GM19468 (cell line): ENCODE data around the gene CRABP1.

Experiments
- ATAC-seq: cut with Tn5 transposase; IDR thresholded peaks from one replicate; pipeline ENCODE4 v1.9.1; 2021; ENCODE audit warnings: mild to moderate bottlenecking, moderate library complexity, moderate number of reproducible peaks; ENCODE audit not compliant: unreplicated experiment; ENCODE audit errors: extremely low read depth

Gene CRABP1

DNA sequence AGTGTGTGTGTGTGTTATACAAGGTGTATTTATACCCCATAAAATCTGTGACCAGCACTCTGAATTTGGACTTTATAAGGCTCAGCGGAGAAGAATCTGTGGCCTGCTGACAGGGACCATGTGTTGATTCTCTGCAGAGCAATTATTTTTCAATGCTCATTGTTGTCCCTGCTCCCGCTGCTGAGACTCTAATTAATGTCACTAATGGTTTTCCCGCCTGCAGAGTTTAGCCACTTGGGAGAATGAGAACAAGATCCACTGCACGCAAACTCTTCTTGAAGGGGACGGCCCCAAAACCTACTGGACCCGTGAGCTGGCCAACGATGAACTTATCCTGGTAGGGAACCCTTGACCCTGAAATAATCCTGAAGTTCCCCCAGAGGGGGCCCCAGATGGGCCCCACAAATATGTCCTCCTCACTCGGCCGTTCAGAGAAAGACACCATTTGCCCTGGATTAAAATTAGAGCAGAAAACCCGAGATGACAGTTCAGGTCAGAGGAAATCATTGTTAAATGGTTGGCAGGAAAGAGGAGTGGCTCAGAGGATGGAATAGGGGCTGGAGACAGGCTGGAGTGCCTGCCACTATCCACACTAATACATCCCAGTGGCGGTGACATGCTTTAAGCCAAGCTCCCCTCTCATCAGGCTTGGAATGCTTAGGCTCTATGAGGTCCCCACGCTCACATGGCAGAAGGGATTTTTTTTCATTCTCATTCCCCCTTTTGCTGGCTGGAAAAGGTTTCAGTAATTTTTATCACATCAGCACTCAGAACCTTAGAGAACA lies 3.3 kb downstream of the CRABP1 start:
- ATAC-seq = no peak

DNA sequence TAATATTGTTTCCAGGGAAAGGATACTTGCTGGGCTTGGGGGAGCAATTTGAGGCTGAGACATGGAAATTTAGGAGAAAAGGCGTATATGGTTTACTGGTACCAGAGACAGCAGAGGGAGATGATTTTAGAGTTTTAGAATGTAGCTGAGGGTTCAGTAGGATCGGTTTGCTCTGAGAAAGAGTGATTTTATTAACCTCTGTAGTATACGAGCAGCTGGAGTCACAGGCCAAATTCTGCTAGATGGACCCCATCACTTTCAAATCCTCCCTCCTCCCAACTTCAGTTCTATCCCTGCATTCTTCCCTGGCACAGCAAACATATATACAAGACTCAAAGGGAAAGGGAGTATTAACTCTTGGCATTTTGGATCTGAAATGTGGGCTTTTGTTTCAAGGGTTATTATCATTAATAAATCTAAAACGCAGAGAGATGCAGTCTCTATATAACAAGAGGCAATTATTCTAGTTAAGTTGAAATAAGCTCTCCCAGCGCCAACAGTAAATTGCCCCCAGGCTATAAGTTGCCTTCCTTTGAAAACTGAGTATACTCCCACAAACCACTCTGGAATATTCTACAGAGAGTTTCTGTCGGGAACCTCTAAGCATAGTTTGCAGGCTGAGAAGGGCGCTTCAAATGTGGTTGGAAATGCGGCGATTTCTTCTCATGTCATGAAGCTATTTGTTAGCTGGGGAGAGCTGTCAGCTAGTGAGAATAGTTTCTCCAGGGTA lies 5.4 kb downstream of the CRABP1 start:
- ATAC-seq = no peak

DNA sequence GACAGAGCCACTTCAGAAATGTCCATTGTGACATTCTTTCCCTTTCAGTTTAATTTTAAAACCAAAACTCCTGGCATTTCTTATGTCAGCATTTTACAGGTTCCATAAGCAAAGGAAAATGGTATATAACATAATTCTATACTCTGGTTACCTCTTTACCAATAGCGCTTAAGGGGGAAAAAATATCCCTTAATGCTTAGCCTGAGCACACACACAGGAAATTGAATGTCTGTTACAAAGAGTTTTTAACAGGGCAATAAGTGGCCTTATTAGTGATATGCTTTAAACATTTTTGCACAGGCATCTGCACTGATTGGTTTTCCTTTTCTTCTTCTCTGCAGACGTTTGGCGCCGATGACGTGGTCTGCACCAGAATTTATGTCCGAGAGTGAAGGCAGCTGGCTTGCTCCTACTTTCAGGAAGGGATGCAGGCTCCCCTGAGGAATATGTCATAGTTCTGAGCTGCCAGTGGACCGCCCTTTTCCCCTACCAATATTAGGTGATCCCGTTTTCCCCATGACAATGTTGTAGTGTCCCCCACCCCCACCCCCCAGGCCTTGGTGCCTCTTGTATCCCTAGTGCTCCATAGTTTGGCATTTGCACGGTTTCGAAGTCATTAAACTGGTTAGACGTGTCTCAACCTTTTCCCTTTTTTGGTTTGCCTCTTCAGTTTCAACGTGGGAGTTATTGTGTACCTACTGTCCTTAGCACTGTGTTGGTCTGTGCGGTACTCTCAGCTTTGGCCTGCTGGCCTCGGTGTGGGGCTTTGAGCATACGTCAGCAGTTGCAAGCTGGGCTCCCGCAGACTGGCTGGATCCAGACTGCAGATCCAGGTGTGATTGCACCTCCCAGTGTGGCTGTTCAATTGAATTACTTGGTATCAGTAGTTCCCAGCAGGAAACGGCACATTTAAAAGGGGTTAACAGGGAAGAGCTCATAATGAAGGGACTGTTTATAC lies 7.7 kb downstream of the CRABP1 start:
- no peak for ATAC-seq

DNA sequence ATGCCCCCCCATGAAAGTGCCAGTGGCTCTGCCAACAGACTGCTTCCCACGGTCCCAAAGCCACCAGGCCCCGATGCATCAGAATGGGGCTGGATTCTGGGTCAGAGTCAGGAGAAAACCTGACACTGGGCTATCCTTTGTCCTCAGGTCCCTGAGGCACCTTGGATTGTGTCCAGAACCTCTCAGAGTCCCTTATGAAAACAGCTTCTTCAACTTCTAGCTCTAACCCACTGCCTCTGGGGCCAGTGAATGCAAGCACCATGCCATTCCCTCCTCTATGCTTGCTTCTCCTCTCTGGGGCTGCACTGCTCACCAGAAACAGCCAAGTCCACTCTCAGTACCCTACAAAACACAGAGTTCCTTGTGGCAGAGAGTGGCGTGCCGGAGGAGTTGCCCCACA lies 9.9 kb downstream of the CRABP1 start:
- ATAC-seq = no peak

DNA sequence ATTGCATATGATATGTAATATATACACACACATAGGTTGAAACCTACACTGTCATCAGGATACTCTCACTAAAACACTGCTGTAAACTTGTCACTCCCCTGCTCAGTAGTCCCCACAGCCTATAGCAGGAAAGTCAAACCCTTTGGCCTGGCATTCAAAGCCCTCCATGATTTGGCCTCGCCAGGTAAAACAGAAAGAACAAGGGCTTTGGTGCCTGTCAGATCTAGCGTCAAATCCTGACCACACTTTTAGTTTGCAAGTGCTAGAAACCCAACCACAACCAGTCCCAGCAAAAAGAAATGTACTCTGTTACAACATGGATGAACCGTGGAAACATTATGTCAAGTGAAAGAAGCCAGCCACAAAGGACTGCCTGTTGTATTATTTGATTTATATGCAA lies 11.4 kb downstream of the CRABP1 start:
- no peak for ATAC-seq

DNA sequence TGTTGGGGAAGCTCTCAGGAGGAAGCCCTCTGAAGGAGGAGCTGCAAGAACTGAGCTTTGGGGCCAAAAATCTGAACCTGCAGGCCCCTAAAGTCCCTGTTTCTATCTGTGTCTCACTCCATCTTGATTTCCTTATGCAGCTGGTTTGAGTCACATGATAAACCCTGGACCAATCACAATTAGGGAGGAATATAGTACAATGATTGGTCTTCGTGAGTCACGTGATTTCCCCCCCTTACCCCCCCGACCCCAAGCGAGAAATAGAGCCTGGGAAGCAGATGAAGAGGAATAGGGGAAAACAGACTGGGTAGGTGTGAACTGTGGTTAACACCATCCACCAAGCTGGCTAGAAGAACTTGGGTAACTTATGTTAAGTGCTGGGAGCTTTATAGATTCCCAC lies 12.9 kb downstream of the CRABP1 start:
- no peak for ATAC-seq

DNA sequence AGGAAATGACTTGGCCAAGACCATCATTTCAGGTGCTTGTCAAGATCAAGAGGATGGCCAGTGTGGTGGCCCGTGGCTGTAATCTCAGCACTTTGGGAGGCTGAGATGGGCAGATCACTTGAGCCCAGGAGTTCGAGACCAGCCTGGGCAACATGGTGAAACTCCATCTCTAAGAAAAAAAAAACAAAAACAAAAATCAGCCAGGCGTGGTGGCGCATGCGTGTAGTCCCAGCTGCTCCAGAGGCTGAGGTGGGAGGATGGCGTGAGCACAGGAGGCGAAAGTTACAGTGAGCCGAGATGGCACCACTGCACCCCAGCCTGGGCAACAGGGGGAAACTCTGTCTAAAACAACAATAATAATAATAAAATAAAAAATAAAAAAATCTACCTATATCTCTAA lies 15.0 kb downstream of the CRABP1 start:
- no peak for ATAC-seq

DNA sequence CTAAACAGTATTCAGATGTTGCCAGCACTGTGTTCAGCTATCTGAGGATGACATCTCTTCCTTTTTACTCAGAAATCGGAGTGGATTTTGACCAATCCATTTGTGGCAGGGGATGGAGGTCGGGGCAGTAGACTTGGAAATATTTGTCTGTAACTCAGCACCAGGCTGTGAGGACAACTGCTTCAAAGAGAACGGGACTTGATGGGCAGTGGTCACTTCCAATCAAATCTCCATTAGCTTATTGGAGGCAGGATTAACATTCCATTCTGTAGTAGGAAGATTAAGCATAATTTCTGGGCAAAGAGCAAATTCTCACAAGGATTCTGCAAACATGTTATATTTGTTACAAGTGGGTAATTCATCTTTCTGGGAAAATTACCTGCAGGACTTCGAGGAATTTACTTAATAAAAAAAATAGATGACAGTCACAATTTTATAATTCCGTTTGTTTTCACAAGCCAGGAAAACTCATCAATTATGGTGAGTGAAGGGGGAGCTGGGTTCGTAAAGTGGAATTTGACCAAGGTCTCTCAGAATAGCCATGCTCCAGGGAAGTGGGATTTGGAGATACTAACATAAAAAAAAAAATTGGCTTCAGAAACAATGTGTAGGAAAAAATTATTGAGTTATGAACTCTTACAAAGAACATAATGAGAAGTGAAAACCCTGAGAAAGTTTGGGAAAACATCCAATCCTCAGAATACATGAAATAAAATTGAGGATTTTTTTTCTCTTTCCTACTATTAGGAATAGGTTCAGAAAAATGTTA lies 18.1 kb downstream of the CRABP1 start:
- no peak for ATAC-seq

DNA sequence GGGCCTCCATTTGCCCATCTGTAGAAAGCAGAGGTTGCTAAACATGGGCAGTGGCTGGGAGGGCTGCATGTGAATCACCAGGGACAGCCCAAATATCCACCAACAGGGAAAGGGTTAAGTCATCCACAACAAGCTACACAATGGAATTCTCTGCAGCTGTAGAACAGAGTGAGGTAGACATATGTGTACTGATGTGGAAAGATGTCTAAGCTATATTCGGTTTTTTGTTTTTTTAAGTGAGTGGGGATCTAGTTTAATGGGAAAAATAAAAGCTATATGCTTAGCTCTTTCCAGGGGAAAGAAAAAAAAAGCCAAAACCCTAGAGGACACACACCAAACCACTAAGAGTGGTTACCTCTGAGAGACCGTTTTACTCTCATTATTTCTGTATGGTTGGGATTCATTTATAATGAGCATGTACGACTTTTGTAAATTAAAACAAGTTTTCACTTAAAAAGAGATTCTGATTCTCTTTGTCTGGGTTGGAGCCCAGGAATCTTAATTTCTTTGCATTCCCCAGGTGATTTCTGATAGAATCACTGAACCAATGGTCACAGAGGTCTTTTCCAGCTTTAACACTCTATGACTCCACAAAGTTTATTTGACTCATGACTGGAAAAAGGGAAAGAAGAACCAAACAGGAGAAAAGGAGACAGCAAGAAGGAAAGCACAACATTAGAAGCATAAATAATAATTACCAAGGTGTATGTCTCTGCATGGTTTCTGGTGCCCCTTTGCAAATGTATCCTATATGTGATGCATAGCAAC lies 19.1 kb downstream of the CRABP1 start:
- ATAC-seq = no peak

DNA sequence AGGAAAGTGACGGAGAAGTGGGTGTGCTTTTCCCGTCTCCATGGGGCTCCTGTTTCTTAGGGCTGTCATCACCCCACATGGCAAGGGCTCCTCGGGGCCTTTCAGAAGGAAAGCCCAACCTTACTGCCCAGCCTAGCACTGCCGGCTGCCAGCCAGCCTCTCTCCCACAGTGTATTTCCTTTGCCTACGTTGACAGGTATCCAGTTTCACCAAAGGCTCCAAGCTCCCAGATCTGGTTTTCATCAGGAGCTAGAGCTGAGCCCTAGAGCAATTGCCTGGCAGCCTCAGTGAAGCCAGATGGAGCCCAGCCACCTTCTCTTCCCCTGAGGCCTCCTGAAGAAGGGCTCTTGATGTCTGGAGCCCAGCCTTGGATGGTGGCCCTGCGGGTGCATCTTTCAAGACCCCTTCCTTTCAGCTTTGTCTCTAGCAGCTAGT lies 20.2 kb downstream of the CRABP1 start:
- ATAC-seq = no peak

DNA sequence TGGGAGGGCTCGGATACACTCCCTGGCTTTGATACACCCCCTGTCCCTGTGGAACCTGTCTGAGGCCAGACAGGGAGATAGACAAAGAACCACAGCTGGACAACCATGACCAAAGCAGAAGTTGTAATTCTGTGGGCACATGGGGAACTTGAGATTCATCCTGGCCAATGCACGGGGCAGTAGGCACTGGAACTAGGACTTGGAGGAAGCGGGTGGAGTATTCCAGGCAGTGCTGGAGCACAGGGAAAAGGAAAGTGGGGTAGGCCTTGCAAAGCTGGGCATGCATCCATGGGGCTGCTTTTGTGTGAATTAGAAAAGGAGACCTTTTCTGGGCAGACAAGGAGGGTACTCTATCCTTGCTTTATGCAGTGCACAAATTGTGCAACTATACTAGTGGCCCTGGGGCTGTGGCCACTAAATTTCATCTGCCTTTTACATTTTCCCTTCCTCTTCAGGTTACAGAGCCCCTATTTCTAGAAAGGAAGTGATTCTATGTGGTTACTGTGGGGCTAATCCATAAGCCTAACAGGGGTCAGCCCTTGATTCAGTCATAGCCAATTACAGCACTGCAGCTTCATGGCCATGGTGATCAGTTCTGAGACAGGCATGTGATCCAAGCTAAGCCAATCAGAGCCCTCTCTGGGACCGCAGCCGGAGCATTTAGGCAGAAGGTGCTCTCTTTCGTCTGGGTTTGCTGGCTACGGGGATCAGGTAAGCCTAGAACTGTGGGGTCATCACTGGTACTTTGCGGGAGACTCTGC lies 21.0 kb downstream of the CRABP1 start:
- no peak for ATAC-seq

DNA sequence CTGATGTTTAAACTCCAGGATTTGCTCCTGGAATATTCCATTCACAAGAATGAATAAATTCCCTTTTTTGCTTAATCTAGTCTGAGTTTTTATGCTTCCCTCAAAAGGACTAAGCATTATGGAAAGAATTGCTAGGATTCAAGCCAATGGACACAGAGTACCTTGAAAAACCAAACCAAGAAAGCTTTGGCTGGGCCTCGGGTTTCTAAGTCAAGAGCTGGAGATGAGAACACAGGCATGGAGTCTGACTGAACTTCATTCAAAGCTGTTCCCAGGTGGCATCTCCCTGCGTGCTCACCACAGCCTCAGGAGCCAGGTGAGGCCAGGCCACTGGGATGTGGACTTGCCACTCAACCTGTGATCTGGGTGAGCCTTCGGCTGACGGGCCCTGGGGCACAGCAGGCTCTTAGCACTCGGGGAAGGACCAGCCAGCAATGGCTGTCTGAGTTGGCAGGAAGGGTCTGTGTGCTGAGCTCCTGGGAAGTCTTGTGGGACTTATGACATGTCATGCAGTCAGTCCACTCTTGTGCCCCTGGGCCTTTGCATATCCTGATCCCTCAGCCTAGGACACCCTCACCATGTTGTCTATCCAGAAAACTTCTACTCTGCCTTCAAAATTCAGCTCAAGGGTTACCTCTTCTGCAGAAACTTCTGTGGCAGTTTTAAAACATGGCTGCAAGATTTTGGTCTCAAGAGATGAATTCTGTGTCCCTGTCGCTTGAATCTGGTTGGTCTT lies 21.8 kb downstream of the CRABP1 start:
- ATAC-seq = no peak

DNA sequence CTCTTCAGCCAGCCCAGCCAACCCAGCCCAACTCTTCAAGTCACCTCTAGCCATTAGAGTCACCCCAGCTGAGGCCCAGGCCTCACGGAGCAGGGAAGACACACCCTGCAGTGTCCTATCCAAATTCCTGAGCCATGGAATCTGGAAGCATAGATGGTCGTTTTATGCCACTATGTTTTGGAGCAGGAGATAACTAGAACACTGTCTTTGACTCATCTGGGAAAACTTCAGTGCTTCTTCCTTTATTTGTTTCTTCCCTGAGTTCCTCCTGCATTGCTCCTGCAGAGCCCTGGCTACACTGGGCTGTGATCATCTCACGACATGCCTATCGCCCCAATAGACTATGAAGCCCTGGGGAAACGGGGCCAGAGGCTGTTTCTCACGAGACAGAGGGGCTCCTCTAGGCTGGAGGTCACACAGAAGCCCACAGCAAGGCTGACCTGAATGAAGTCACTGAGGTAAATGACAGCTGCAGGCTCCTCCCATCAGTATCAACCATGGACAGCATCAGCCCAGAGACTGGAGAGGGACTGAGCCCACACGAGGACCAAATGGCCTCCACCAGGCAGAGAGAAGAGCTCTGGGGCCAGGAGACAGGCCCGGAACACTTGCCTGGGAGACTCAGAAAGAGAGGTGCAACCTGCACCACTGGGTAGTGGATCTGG lies 22.7 kb downstream of the CRABP1 start:
- no peak for ATAC-seq

DNA sequence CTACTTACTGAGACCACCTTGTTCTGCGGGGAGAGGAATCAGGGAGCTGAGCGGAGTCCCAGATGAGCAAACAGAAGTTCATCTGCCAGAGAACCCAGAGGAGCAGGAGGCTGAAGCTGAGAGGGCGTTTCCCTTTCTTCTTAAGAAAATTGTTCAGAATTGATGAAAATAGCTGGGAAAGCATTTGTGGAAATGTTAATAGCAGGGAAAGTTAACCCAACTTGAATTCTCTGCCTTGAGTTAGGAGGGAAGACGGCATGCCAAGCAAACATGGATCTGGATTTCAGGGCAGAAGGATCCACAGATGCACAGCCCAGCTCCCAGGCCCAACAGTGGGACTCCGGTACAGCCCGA lies 23.2 kb downstream of the CRABP1 start:
- ATAC-seq = no peak

DNA sequence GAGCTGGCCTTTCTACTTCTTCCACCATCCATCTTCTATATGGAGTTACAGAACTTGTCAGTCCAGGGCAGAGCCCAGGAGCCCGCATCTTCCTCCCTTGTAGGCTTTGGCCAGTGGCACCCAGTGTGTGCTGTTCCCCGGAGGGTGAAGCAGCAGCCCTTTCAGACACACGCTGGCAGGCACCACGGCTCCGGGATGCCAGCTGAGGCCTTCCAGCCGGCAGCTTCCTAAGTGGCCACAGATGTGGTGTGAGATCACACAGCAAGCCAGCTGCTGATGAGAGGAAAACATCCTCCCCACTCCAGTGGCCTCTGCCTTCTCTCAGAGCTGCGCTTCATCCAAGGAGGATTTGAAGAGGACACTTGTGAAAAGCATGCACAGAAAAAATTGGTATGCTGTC lies 24.1 kb downstream of the CRABP1 start:
- ATAC-seq = no peak

DNA sequence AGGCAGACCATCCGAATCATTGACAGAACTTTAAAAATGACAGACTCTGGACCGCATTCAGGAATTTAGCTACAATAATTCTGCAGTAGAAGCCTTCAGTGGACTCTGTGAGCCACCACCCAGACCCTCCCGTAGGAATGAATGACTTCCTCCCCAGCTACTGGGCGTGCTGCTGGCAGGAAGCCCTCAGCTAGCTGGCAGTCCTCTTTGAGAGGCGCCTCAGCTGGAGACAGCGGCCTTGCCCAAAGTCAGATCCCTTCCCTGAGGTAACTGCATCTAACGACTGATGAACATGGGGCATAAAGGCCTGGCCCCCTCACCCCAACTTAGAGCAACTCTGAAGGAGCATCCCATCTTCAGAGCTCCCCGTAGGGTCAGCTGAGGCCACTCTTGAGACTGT lies 25.8 kb downstream of the CRABP1 start:
- ATAC-seq = no peak

DNA sequence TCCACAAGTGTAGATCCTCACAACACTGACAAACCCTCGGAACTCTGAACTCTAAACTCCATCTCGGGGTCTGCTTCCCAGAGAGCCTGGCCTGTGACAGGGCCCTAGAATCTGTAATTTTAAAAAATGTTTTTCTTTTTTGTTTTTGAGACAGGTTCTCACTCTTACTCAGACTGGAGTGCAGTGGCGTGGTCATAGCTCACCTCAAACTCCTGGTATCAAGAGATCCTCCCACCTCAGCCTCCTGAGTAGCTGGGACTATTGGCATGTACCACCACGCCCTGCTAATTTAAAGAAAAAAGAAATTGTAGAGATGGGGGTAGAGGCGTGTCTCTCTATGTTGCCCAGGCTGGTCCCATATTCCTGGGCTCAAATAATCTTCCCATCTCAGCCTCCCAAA lies 26.2 kb downstream of the CRABP1 start:
- ATAC-seq = no peak
